Measurements from ENCODE around the gene CNTFR. TPM values are rescaled to one million over a fixed set of nuclear protein-coding genes. Genes with fewer than 3 reads are reported as not detected.

The CNTFR gene
- total RNA-seq, 1 donor from 2014 or later, result 14.0 TPM

- no peak for DNase-seq
These were observed 25.6 kb upstream of the CNTFR start for GRCh38 chr9:34615132-34615531.

- DNase-seq, result peak; percentile 32
These were observed 23.4 kb upstream of the CNTFR start for GRCh38 chr9:34612788-34613390.

DNA sequence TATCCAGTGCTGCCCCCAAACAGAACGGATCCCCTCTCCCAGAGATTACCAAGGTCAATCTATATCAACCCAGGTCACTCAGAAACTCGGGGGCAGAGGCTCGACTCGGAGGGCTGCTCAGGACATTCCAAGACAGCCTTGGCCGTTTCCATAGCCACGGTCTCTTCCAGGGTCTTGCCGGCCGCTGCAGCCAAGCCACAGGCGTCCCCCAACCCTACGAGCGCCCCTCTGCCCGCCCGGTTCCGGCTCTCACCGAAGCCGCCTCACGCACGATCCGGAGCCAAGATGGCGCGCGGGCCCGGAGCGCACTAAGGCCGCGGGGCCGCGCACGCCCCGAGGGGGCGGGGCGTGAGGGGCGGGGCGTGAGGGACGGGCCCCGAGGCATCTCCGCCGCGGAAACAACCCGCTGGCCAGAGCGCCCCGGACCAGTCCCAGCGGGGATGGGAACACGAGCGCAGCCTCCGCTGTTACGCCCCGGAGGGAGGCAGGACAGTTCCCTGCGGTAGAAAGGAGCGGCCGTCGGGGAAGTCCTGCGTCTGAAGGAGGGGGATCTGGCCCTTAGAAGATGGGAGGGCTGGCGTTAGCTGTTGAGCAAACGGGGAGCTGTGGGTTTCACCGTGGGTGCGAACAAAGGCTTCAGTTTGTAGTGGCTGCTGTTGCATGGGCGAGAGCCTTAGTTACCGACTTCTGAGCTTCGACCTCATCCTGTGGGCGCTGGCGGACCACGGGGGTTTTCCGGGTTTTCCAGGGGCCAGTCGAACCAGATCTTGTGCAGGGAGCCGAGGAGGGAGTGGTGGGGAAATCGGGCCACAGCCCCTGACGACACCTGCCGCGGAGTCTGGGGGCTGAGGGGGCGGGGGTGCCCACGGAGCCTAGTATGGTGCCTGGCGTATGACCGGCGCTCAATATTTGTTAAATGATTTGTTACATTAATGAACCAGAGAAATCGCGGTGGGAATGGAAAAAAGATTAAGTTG lies 22.6 kb upstream of the CNTFR start, which contains the start of gene RPP25L:
Gene RPP25L, minus strand, starts transcription at position 287 of the 977 bp plus-strand sequence. CDS start 801 bp downstream, outside the sequence.
- peak; percentile 82 for DNase-seq

- DNase-seq, result no peak
These were observed 21.8 kb upstream of the CNTFR start for GRCh38 chr9:34611251-34611810.

GRCh38 chr9:34610434-34611206 lies 21.1 kb upstream of the CNTFR start:
- no peak for DNase-seq

- no peak for DNase-seq
These were observed 17.8 kb upstream of the CNTFR start for GRCh38 chr9:34607331-34607730.

- no peak for DNase-seq
These were observed 17.4 kb upstream of the CNTFR start for GRCh38 chr9:34606905-34607304.

- DNase-seq, result no peak
These were observed 16.7 kb upstream of the CNTFR start for GRCh38 chr9:34606190-34606589.

DNA sequence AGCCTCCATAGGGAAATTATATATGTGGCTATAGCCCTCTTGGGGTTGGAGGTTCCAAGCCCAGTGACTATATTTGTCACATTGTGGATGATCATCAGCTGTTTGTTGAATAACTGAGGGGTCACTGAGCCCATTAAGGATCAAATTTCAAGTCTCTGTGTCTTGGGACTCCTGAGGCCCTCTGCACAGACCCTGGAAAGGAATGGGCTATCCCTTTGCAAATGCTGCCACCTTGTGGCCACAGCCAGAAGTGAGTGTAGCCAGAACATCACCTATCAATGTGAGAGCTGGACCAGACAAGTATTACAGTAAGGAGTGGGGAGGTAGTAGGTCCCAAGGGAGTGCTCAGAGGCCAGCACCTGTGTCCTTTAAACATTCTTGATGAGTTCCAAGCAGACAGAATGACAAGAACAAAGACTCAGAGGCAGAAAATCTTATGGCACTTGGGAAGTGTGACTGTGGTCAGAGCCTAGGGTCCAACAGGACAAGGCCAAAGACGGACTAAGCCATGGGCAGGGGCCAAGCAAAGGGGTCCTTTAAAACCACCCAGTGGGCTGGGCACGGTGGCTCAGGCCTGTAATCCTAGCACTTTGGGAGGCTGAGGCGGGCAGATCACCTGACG lies 14.2 kb upstream of the CNTFR start:
- peak; percentile 67 for DNase-seq

- no peak for DNase-seq
These were observed 12.5 kb upstream of the CNTFR start for GRCh38 chr9:34601937-34602573.

DNA sequence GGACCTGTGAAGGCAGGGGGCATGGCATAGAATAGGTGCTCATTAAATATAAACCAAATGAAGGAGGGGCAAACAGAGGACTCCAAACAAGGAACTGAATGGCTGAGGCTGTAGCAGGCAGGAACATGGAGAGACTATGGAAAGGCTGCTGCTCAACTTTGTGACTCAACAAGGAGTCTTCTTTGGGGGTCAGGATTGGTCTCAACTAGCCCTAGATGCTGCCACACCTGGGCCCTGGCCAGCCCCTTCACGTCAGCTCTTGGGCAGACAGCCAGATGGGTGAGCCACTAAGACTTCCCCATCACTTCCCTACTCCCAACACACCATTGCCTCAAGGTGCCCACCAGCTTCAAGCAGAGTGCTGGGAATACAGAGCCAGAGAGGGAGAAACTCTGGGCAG lies 11.4 kb upstream of the CNTFR start:
- no peak for DNase-seq

GRCh38 chr9:34599546-34599945 lies 10.0 kb upstream of the CNTFR start:
- no peak for DNase-seq

DNA sequence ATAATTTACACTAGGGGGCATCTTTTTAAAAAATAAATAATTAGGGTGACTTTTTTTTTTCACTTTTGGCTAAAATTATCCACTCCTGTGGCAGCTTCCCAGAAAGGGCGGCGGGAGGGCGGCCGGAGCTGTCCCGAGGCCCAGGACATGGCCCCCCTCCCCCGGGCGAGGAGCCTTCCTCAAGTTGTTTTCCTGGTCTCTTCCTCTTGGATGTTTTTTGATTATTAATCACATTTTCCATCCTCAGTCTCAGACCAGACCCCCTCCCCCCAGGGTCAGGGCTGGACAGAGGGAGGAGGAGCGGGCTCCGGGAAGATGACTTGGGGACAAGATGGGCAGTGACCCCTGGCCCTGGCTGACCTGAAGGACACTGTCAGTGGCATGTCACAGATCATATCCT lies 4.7 kb upstream of the CNTFR start:
- DNase-seq, result no peak

DNA sequence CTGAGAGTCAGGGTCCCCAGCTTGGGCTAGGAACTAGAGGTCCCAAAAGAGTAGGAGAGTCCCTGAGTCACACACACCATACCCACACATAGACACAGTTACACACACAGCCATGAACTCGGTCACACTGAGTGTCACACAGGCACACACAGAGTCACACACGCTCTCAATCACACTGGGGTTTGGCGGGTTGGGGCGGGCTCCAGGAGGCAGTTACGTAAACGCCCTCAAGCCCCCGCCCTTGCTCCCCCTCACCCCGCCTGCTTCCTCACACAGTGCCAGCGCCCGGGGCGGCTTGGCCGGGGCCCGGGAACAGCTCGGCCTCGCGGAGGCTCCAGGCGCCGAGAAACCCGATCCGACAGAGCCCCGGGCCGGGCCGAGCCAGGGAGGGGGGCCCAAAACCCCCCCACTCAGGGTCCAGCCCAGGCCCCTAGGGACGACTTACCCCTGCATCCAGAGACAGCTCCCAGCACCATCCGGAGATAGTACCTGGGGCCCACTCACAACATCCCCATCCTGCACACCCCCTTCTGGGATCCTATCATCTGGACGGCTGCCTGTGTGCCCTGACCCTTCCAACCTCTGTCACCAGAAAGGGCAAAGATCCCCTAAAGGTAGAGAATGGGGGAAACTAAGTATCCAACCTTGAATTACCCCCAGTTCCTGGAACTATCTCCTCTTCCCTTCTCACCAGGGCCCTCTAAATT lies 3.5 kb upstream of the CNTFR start:
- DNase-seq, result no peak

DNA sequence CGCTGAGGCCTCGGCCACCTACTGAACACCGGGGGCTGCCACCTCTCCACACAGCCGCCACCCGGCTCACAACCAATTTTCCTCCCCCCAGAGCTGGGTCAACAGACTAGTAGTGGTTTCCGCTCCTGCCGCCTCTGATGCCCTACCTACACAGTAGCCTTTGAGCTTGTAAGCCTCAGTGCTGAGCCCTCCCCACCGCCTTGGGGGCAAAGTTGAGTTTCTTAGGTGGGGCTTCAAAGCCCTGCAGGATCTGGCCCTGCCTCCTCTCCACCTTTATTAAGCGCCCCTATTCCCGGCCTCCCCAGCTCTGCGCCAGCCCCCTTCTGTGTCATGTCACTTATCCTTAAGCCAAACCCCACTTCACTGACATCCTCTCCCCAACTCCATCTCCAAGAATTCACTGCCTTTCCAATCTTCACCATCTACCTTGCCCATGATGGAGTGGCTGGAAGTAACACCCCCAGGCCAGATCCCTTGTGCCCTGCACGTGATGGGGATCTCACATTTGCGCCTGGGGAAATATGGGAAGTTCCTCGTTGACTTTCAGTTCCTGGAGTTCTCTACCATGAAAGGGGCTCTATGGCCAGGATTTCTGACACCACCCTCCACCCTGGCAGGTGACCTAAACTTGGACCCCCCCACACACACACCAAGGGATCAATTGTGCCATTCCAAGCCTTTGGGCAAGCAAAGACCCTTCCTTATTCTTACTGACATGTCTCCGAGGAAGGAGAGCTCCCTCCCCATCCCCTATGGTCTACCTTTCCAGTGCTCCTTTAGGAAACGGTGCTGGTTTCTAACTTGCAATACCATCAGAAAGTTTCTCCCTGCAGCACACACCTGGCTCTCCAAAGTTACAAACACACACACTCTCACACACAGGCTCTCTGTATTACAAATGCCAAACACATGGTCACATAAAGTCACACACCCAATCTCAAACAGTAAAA lies 2.7 kb upstream of the CNTFR start:
- DNase-seq, result no peak

- DNase-seq, result peak; percentile 74
These were observed 1.9 kb upstream of the CNTFR start for GRCh38 chr9:34591248-34591916.

GRCh38 chr9:34590381-34591247 lies 1.1 kb upstream of the CNTFR start:
- no peak for DNase-seq

Measured in occipital lobe (tissue), 2 donors.